ENCODE results near the gene ZNF750. TPM values are rescaled to one million over a fixed set of nuclear protein-coding genes. Genes with fewer than 3 reads are reported as not detected.

Gene ZNF750
- total RNA-seq, 1 experiment from 2014 or later = 0.44 TPM

- Histone ChIP-seq H3K4me1 (replicated peaks; ENCODE audit: insufficient read depth) (no peaks in the 10 kb centered on the region), H3K36me3 (ENCODE audit: low read depth) (no peaks in the 10 kb centered on the region), H2AFZ (no peak overlapping the region), H3K9me2 (ENCODE audit: insufficient read depth) (no peaks in the 10 kb centered on the region), H3K9me3 (ENCODE audit: insufficient read depth, low read depth) (no peaks in the 10 kb centered on the region), H3K4me2 (no peak overlapping the region), H3K79me2 (ENCODE audit: low read depth) (no peaks in the 10 kb centered on the region), H3K27me3 (ENCODE audit: insufficient read depth, low read depth) (no peaks in the 10 kb centered on the region), H3K27ac (no peak overlapping the region), H3K4me3 (no peak overlapping the region), H4K20me1 (ENCODE audit: insufficient read depth) (no peaks in the 10 kb centered on the region), H3F3A (ENCODE audit: insufficient read depth, low read depth) (no peaks in the 10 kb centered on the region)
- ChIA-PET POLR2A (ENCODE audit: unreplicated experiment) (no interaction called here), CTCF (no interaction called here)
- intact Hi-C loops (cut with micrococcal nuclease; ENCODE audit: unreplicated experiment) = no loop called here
- DNase-seq = no peak
- TF ChIP-seq EZH2 (IDR thresholded peaks at IDR 0.05; ENCODE audit: low read depth) = no peak
- TF ChIP-seq, protein P1, sequence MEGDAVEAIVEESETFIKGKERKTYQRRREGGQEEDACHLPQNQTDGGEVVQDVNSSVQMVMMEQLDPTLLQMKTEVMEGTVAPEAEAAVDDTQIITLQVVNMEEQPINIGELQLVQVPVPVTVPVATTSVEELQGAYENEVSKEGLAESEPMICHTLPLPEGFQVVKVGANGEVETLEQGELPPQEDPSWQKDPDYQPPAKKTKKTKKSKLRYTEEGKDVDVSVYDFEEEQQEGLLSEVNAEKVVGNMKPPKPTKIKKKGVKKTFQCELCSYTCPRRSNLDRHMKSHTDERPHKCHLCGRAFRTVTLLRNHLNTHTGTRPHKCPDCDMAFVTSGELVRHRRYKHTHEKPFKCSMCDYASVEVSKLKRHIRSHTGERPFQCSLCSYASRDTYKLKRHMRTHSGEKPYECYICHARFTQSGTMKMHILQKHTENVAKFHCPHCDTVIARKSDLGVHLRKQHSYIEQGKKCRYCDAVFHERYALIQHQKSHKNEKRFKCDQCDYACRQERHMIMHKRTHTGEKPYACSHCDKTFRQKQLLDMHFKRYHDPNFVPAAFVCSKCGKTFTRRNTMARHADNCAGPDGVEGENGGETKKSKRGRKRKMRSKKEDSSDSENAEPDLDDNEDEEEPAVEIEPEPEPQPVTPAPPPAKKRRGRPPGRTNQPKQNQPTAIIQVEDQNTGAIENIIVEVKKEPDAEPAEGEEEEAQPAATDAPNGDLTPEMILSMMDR (conservative IDR thresholded peaks at IDR 0.05) = no peak
- BruUV-seq (replicated peaks) = no TSS peak
These were observed 21.9 kb downstream of the ZNF750 start for GRCh38 chr17:82817947-82818346.

- Histone ChIP-seq H2AFZ (no peak overlapping the region), H3K4me3 (no peak overlapping the region), H3F3A (ENCODE audit: insufficient read depth, low read depth) (no peaks in the 10 kb centered on the region), H4K20me1 (ENCODE audit: insufficient read depth) (no peaks in the 10 kb centered on the region), H3K27ac (no peak overlapping the region), H3K4me2 (no peak overlapping the region), H3K36me3 (ENCODE audit: low read depth) (no peaks in the 10 kb centered on the region), H3K4me1 (replicated peaks; ENCODE audit: insufficient read depth) (no peaks in the 10 kb centered on the region), H3K27me3 (ENCODE audit: insufficient read depth, low read depth) (no peaks in the 10 kb centered on the region), H3K79me2 (ENCODE audit: low read depth) (no peaks in the 10 kb centered on the region), H3K9me2 (ENCODE audit: insufficient read depth) (no peaks in the 10 kb centered on the region), H3K9me3 (ENCODE audit: insufficient read depth, low read depth) (no peaks in the 10 kb centered on the region)
- intact Hi-C loops (cut with micrococcal nuclease; ENCODE audit: unreplicated experiment) = no loop called here
- DNase-seq = no peak
- CTCF ChIA-PET = no interaction called here
- no TSS peak for BruUV-seq (replicated peaks)
- POLR2A ChIA-PET (ENCODE audit: unreplicated experiment) = no interaction called here
- TF ChIP-seq EZH2 (IDR thresholded peaks at IDR 0.05; ENCODE audit: low read depth) = no peak
- TF ChIP-seq, protein P1 (conservative IDR thresholded peaks at IDR 0.05) = no peak
These were observed 23.5 kb downstream of the ZNF750 start for GRCh38 chr17:82816358-82816757.

DNA sequence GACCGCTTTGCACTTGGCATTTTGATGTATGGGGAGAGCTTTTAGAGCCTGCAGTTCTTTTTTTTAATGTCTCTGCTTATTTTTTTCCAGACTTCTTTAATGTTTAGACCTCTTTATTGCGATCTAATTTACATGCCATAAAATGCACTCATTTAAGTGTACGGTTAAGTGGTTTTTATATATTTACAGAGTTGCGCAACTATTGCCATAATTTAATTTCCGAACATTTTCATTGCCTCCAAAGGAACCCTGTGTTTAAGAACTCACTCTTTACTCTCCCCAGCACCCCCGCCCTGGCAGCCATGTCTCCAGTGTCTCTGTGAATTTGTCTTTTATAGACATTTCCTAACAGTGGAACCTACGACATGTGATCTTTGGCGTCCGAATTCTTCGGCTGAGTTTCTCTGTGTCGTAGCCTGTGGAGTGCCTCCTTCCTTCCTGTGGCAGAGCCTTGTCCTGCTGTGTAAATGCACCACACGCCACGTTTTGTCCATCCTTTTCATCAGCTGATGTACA is 24.0 kb downstream of the ZNF750 start:
- intact Hi-C loops (cut with micrococcal nuclease; ENCODE audit: unreplicated experiment) = no loop called here
- Histone ChIP-seq H3K79me2 (ENCODE audit: low read depth) (no peaks in the 10 kb centered on the region), H3K9me2 (ENCODE audit: insufficient read depth) (no peaks in the 10 kb centered on the region), H3K4me2 (no peak overlapping the region), H3K36me3 (ENCODE audit: low read depth) (no peaks in the 10 kb centered on the region), H4K20me1 (ENCODE audit: insufficient read depth) (no peaks in the 10 kb centered on the region), H3K9me3 (ENCODE audit: insufficient read depth, low read depth) (no peaks in the 10 kb centered on the region), H3K27ac (no peak overlapping the region), H3F3A (ENCODE audit: insufficient read depth, low read depth) (no peaks in the 10 kb centered on the region), H3K4me3 (no peak overlapping the region), H3K27me3 (ENCODE audit: insufficient read depth, low read depth) (no peaks in the 10 kb centered on the region), H3K4me1 (replicated peaks; ENCODE audit: insufficient read depth) (no peaks in the 10 kb centered on the region), H2AFZ (no peak overlapping the region)
- TF ChIP-seq, protein P1 (conservative IDR thresholded peaks at IDR 0.05) = no peak
- no peak for TF ChIP-seq EZH2 (IDR thresholded peaks at IDR 0.05; ENCODE audit: low read depth)
- ChIA-PET CTCF (no interaction called here), POLR2A (ENCODE audit: unreplicated experiment) (no interaction called here)
- no peak for DNase-seq
- BruUV-seq (replicated peaks) = no TSS peak
